DND-41 (cell line): Measurements from ENCODE around the gene CFAP45.

Experiments used
- ATAC-seq: fragments of 200-7000 bp; cut with Tn5 transposase; 3 replicates; pipeline ENCODE4 v1.9.1; 2021; ENCODE audit warnings: low read depth; ENCODE audit not compliant: insufficient read depth
- DNase-seq: peaks from one replicate; pipeline ENCODE4 v3.0.0-alpha.2; 2020
- H2AFZ ChIP-seq: 2 replicates; pipeline ENCODE4 v1.6.0; 2012; ENCODE audit warnings: low read depth, low read length
- H3K27ac ChIP-seq: 2 replicates; pipeline ENCODE4 v1.5.1; 2012; ENCODE audit warnings: low read length, inconsistent platforms
- H3K27me3 ChIP-seq: fragments of 200-600 bp; sonication (generic); 2 replicates; pipeline ENCODE4 v1.6.0; 2012; ENCODE audit warnings: low read length, mild to moderate bottlenecking, inconsistent platforms; ENCODE audit not compliant: insufficient read depth, poor library complexity
- H3K36me3 ChIP-seq: 2 replicates; pipeline ENCODE4 v1.5.1; 2012; ENCODE audit warnings: low read length, inconsistent platforms; ENCODE audit not compliant: insufficient read depth
- H3K4me1 ChIP-seq: 2 replicates; pipeline ENCODE4 v1.5.1; 2012; ENCODE audit warnings: mild to moderate bottlenecking, low read length; ENCODE audit not compliant: insufficient read depth
- H3K4me2 ChIP-seq: 2 replicates; pipeline ENCODE4 v1.6.0; 2012; ENCODE audit warnings: mild to moderate bottlenecking, moderate library complexity, low read length, inconsistent platforms; ENCODE audit not compliant: insufficient read depth
- H3K4me3 ChIP-seq, 2 experiments: fragments of 200-600 bp in 1 of 2; shearing (Covaris generic) in 1 of 2; 2 replicates each; pipeline ENCODE4 v1.5.1; 2012 to 2016; ENCODE audit warnings: inconsistent platforms in 2 of 2, low read length in 2 of 2, mild to moderate bottlenecking in 2 of 2, low read depth in 1 of 2, moderate library complexity in 1 of 2
- H3K79me2 ChIP-seq: 2 replicates; pipeline ENCODE4 v1.6.0; 2012; ENCODE audit warnings: low read length, inconsistent platforms; ENCODE audit not compliant: insufficient read depth
- H3K9ac ChIP-seq: 2 replicates; pipeline ENCODE4 v1.6.0; 2012; ENCODE audit warnings: low read depth, mild to moderate bottlenecking, inconsistent platforms, low read length, moderate library complexity
- H3K9me3 ChIP-seq: 2 replicates; pipeline ENCODE4 v1.5.1; 2012; ENCODE audit warnings: low read length, moderate library complexity, mild to moderate bottlenecking, inconsistent platforms; ENCODE audit not compliant: insufficient read depth, severe bottlenecking
- H4K20me1 ChIP-seq: 2 replicates; pipeline ENCODE4 v1.6.0; 2012; ENCODE audit warnings: low read length; ENCODE audit not compliant: insufficient read depth
- EZH2 ChIP-seq: IDR thresholded peaks from 3 replicates; pipeline ENCODE4 v1.6.1; 2012; ENCODE audit warnings: borderline replicate concordance, low read depth, mild to moderate bottlenecking, moderate library complexity, low read length, inconsistent platforms; ENCODE audit not compliant: severe bottlenecking
- TF ChIP-seq, protein P1 (sequence below): IDR thresholded peaks from 2 replicates; pipeline ENCODE4 v1.5.1; 2012; ENCODE audit warnings: borderline replicate concordance, low read length, moderate library complexity, mild to moderate bottlenecking; ENCODE audit not compliant: poor library complexity, severe bottlenecking; ENCODE audit errors: extremely low read depth

The CFAP45 gene

DNA sequence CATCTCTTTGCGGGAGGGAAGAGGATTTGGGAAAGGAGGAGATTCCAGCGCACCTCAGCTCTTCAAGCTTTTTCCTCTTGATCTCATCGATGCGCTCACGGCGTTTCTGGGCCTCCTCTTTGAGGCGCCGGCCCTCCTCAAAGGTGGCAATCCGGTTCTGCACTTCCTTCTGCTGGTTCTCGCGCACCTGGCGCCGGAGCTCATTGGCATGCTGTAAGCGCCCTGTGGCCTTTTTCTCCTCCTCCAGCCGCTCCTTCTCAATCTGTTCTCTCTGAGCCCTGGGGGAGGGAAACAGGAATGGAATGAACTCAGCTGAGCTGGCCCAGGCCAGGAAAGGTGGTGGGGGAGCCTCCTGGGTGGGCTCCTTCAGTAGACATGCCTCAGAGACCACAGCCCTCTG, 27.1 kb downstream of the CFAP45 start:
- no peaks in the 10 kb centered on the region for H3K36me3 ChIP-seq
- H3K27me3 ChIP-seq: peaks cover 15% of the 10 kb centered on the region
- H3K4me3 ChIP-seq: no peak overlapping the region
- no peaks in the 10 kb centered on the region for H3K9me3 ChIP-seq
- H3K79me2 ChIP-seq: no peaks in the 10 kb centered on the region
- DNase-seq: no peak
- no peak overlapping the region for H3K27ac ChIP-seq
- no peak overlapping the region for H3K9ac ChIP-seq
- H4K20me1 ChIP-seq: no peaks in the 10 kb centered on the region
- TF ChIP-seq, protein P1, sequence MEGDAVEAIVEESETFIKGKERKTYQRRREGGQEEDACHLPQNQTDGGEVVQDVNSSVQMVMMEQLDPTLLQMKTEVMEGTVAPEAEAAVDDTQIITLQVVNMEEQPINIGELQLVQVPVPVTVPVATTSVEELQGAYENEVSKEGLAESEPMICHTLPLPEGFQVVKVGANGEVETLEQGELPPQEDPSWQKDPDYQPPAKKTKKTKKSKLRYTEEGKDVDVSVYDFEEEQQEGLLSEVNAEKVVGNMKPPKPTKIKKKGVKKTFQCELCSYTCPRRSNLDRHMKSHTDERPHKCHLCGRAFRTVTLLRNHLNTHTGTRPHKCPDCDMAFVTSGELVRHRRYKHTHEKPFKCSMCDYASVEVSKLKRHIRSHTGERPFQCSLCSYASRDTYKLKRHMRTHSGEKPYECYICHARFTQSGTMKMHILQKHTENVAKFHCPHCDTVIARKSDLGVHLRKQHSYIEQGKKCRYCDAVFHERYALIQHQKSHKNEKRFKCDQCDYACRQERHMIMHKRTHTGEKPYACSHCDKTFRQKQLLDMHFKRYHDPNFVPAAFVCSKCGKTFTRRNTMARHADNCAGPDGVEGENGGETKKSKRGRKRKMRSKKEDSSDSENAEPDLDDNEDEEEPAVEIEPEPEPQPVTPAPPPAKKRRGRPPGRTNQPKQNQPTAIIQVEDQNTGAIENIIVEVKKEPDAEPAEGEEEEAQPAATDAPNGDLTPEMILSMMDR: no peak
- TF ChIP-seq EZH2: no peak
- ATAC-seq: no peak
- H2AFZ ChIP-seq: no peak overlapping the region
- no peaks in the 10 kb centered on the region for H3K4me1 ChIP-seq
- H3K4me2 ChIP-seq: no peak overlapping the region

DNA sequence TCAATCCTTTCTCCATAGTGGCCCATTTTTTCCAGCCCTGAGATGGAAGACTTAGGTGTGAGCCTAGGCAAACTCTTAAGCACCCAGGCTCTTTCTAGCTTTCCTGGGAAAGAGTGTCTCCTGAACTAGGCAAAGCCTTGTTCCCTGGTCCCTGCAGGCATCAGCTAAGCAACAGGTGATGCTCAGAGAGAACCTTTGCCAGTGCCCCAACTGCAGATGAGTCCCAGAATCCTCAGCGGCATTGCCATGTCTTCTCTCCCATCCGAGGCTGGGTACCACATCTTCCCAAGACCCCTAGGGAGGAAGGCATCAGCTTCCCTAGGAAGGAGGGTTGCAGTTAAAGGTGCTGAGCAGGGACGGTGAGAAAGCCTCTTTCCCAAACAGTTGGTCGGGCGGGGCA, 29.3 kb downstream of the CFAP45 start:
- no peaks in the 10 kb centered on the region for H3K4me1 ChIP-seq
- H3K4me2 ChIP-seq: no peak overlapping the region
- ATAC-seq: no peak
- no peaks in the 10 kb centered on the region for H3K36me3 ChIP-seq
- TF ChIP-seq, protein P1: no peak
- no peak for TF ChIP-seq EZH2
- H4K20me1 ChIP-seq: no peaks in the 10 kb centered on the region
- no peak overlapping the region for H3K9ac ChIP-seq
- no peaks in the 10 kb centered on the region for H3K9me3 ChIP-seq
- H3K79me2 ChIP-seq: no peaks in the 10 kb centered on the region
- H3K4me3 ChIP-seq: no peak overlapping the region
- no peak for DNase-seq
- no peak overlapping the region for H3K27ac ChIP-seq
- H3K27me3 ChIP-seq: peaks cover 19% of the 10 kb centered on the region
- H2AFZ ChIP-seq: no peak overlapping the region

DNA sequence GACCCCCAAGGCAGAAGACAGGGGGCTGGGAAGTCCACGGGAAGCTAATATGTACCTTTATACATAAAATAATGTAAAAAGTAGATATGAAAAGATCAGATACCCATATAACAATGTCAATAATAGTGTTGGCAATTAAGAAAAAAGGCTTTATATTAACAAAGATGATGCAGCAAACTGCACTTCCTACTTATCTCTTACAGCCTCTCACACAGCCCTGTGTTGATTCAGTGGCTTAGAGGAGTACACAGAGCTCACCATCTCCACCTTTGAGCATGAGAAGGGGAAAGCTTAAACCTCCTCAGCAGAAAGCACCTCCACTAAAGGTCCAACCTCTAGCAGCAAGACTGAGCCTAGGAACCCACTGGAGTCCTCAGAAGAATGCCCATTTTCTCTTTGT, 30.4 kb downstream of the CFAP45 start:
- H3K4me3 ChIP-seq: no peak overlapping the region
- ATAC-seq: no peak
- no peaks in the 10 kb centered on the region for H3K4me1 ChIP-seq
- TF ChIP-seq, protein P1: no peak
- TF ChIP-seq EZH2: no peak
- H3K4me2 ChIP-seq: no peak overlapping the region
- no peak overlapping the region for H3K27ac ChIP-seq
- H3K9ac ChIP-seq: no peak overlapping the region
- no peaks in the 10 kb centered on the region for H3K36me3 ChIP-seq
- no peaks in the 10 kb centered on the region for H3K79me2 ChIP-seq
- H2AFZ ChIP-seq: no peak overlapping the region
- H3K9me3 ChIP-seq: no peaks in the 10 kb centered on the region
- H3K27me3 ChIP-seq: peaks cover 15% of the 10 kb centered on the region
- DNase-seq: no peak
- H4K20me1 ChIP-seq: no peaks in the 10 kb centered on the region

DNA sequence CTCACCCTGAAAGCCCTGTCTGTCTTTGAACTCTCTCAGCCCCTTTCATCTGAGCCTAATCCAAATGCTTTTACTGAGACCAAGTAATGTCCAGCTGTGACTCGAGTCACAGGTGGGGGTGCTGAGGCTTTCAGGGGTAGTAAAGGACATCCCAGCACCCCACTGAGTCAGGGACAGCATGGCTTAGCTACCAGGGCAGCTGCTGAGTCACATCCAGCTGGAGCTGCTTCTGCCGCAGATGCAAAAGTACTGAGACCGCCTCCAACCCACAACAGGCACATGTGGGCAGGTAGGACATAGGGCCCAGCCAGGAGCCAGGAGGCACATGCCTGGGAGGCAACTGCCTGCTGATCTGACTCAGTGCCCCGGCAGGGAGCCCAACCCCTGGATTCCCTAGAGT, 30.8 kb downstream of the CFAP45 start:
- Histone ChIP-seq H3K4me3 (no peak overlapping the region), H3K9me3 (no peaks in the 10 kb centered on the region), H3K36me3 (no peaks in the 10 kb centered on the region), H2AFZ (no peak overlapping the region), H3K9ac (no peak overlapping the region), H3K4me2 (no peak overlapping the region), H3K4me1 (no peaks in the 10 kb centered on the region), H4K20me1 (no peaks in the 10 kb centered on the region), H3K79me2 (no peaks in the 10 kb centered on the region), H3K27ac (no peak overlapping the region), H3K27me3 (peaks cover 15% of the 10 kb centered on the region)
- ATAC-seq (peak; percentile 63), DNase-seq (peak; percentile 22)
- no peak for TF ChIP-seq EZH2
- TF ChIP-seq, protein P1: no peak
